ENCODE results near the gene HMGB4.

HMGB4 gene

GRCh38 chr1:33863779-33864178, at the start of gene HMGB4:
Gene HMGB4 (plus strand): TSS chr1:33864079. CDS start chr1:33864192, 113 bp downstream.
- no peak for DNase-seq

DNA sequence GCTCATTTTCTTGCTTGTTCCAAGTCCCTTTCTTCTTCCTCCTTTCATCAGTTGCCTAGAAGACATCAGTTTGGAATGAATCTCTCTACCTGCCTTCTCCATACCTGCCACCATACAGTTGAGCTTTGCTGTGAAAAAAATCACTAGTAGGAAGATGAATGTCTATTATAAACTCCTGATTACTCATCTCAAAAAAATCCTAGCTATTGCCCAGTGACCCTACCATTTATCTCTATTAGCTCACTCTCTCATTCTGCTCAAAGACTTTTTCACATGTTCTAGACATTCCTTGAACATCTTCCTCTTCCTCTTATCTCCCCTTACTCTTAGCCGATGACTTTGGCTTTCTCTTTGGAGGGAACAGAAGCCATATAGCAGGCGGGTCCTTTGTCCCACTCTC, 49.7 kb upstream of the HMGB4 start:
- DNase-seq = no peak

DNA sequence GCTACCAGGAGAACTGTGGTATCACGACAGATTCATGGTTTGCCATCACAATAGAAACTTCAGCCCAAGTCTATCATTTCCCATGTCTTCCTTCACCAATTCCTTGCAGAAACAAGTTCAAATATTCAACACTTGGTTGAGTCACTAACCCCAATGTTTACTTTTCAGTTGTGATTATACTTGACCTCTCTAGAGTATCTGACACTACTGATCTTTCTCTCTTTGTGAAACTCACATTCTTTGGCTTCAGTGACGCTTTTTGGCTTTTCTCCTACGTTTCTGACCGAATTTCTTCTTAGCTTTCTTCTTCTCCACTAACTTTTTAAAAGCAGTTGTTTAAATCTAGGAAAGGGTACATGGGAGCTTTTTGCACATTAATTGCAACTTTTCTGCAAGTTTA, 48.8 kb upstream of the HMGB4 start:
- no peak for DNase-seq

GRCh38 chr1:33818071-33818470, 45.8 kb upstream of the HMGB4 start:
- no peak for DNase-seq

GRCh38 chr1:33819290-33819912, 44.5 kb upstream of the HMGB4 start:
- no peak for DNase-seq

DNA sequence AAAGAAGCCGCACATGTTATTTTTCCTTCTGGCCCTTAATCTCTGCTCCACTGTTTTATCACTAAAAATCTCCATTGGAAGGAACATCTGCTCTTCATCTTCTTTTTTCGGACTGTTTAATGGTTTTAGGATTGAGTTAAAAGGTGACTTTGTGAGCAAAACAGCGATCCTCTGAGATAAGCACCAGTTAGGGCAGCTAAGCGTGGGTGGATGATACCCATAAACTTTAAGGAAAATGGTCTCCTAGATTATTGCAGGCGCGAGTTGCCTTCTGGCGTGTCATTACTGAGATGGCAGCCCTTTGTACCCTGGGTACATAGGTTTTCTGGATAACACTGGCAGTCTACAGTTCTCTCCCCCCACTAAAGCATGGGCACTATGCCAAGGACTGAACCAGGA, 44.0 kb upstream of the HMGB4 start:
- no peak for DNase-seq

- no peak for DNase-seq
Measured at GRCh38 chr1:33820804-33821203, 43.1 kb upstream of the HMGB4 start.

- no peak for DNase-seq
Measured at GRCh38 chr1:33821291-33821690, 42.6 kb upstream of the HMGB4 start.

DNA sequence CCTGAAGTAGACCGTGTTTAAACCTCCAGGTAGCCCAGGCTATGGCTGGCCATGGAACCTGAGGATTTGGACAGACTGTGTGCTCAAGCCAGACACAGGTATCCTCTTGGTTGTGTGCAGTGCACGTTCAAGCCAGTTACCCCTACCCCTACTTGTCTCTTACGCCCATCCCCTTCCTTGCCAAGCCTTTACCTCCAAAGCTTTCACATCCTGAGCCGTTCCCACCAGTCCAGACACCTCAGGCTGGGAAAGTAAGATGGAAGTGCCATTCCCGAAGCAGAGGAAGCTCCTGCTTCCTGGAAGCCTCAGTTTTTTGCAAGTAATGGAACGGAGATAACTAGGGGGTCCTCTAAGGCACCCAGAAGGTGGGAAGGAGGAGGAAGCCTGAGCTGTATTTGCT, 41.5 kb upstream of the HMGB4 start:
- DNase-seq = no peak

DNA sequence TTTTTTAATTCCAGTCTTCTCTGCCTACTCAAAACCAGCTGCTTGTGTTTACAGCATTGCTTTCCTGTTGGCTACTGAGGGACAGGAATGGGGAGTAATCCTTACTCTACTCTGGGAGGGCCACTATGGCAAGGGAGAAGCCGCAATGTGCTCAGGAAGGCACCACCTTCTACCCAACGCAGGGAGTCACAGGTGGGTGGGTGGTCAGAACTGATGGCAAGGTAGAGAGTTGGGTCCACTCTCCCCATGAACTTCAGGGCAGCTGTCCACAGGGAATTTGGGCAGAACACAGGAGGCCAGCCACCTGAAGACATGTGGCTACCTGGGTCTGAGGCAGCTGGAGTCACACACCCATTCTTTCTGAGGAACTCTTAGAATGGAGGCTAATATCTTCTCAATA, 40.5 kb upstream of the HMGB4 start:
- no peak for DNase-seq

DNA sequence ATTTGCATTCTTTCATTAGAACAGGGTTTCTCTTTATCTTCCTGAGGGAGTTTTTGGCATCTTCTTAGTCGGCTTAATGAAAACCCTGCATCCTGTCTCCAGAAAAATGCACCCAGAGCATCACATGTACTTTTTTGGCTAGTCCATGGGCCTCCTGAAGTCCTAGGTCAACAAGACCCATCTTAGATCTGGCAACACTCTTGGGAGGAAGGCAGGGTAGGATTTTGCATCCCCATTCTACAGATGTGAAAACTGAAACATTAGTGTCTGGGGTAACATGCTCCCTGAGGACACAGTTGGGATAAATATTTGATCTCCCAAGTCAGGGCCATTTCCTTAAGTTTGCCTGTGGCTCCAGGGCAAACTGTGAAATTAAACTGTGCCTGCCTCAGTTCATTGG, 40.0 kb upstream of the HMGB4 start:
- no peak for DNase-seq

GRCh38 chr1:33824321-33824720, 39.6 kb upstream of the HMGB4 start:
- DNase-seq = no peak

DNA sequence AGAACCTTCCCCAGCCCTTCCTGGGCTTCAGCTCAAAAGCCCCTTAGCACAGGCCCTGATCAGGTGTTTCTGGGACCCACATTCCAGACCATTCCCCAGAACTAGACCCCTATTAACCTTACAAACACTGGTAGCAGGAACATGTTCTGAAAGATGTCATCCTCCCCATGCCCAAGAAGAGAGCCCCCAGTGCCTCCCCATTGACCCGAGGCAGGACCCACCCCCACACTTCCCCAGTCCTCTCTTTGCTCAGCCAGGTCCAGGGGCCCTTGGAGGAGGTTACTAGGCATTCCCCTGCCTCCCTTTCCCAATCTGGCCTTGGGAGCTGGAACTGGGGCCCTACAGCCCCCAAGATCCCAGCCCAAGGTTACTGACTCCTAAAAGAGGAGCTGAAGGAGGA, 38.9 kb upstream of the HMGB4 start:
- no peak for DNase-seq

DNA sequence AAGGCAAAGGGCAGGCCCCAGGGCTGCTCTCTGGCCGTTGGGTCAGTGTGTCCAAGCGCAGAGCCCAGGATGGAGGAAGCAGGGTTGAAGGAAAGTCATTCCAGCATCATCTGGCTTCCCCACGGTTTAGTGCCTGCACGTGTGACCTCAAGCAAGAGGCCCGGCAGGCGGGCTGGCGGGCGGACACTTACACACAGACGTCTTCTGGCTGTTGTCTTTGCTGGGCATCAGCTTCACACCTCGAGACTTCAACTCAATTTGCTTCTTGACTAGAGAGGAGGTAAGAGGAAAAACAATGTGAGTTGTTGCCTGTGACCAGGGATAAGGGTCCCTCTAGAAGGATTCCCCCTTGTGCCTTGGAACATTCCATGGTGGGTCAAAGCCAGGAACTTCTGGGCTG, 38.4 kb upstream of the HMGB4 start:
- DNase-seq = no peak

DNA sequence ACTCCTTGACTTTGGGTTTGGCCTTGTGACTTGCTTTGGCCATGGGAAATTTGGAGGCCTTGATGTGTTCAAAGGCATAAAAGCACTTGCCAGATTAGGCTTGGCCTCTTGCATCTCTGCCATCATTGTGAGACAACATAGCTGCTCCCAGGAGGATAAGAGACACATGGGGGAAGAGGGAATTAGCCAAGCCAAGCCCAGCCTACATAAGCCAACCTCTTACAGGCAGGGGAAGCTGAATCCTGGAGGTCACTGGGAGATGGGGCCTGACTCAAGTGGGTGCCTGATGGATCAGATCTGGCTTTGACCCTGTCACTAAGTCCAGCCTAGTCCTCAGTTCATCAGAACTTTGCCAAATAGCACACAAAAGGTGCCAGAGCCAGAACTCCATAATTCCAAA, 37.6 kb upstream of the HMGB4 start:
- no peak for DNase-seq

DNA sequence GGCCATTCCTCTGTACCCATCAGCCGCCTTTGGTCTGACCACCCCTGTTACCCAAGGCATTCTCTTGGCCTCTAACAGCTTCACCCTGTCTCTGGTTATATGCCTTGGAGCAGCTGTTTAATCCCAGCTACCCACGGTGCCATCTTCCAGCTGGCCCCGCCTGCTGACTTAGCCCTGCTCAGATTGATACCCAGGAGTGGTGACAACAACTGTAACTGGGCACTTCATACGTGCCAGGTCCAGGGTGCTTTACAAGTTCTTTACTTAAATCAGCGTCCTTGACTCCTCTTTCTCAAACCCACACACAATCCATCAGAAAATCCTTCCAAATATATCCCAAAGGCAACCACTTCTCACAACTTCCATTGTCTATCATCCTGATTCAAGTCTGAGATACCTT, 37.2 kb upstream of the HMGB4 start:
- no peak for DNase-seq

DNA sequence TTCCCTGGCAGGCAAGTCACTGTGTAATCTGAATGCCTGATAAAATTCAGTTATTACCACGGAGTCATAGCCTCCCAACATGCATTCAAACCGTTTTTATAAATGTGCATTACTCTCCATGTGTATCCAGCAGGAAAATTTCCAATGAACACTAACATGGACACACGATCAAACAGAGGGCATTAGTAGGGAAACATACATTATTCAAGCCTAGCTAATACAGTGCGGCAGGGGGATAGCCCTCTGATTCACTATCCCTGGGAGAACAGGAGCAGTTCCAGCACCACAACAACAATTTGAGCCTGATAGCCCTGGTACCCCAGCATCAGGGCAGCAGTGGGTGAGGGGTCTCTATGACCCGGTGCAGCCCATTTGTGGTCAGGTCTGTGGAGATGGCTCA, 35.8 kb upstream of the HMGB4 start:
- DNase-seq = no peak

DNA sequence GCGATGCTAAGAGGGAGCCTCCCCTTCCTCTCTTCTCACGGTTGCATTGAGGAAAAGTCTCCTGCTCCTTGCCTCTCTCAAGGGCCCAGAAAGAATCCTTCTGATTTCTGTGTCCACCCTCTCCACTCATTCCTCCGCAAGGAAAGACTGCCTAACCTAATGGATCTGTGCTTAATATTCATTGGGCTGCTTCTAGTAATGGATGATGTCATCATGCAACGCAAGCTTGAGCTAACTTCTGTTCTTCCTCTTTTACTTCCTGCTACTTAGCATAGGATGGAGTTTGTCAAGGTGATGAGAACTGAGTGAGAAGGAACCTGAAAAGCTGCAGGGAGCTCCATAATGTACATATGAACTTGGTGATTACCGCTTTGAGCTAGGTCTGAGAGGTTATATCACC, 35.2 kb upstream of the HMGB4 start:
- no peak for DNase-seq

GRCh38 chr1:33836911-33837310, 27.0 kb upstream of the HMGB4 start:
- no peak for DNase-seq

GRCh38 chr1:33837635-33838034, 26.2 kb upstream of the HMGB4 start:
- no peak for DNase-seq

- no peak for DNase-seq
Measured at GRCh38 chr1:33841494-33841893, 22.4 kb upstream of the HMGB4 start.

- DNase-seq = no peak
Measured at GRCh38 chr1:33842348-33842747, 21.5 kb upstream of the HMGB4 start.

- DNase-seq = no peak
Measured at GRCh38 chr1:33844166-33844565, 19.7 kb upstream of the HMGB4 start.

- no peak for DNase-seq
Measured at GRCh38 chr1:33846861-33847260, 17.0 kb upstream of the HMGB4 start.

- no peak for DNase-seq
Measured at GRCh38 chr1:33848205-33848937, 15.5 kb upstream of the HMGB4 start.
